Parathyroid adenoma (tissue), 2 donors: ENCODE measurements around the gene CNGA2.

Experiments used
- H2AFZ ChIP-seq: fragments of 300-600 bp; sonication (generic); one replicate; pipeline ENCODE4 v1.7.0; 2017; ENCODE audit warnings: antibody characterized with exemption, mild to moderate bottlenecking
- H3K27ac ChIP-seq: fragments of 300-600 bp; sonication (generic); one replicate; pipeline ENCODE4 v1.7.0; 2017
- H3K27me3 ChIP-seq: fragments of 300-600 bp; sonication (generic); one replicate; pipeline ENCODE4 v1.7.0; 2017; ENCODE audit warnings: low read length; ENCODE audit not compliant: control insufficient read depth, insufficient read depth
- H3K36me3 ChIP-seq: fragments of 300-600 bp; sonication (generic); one replicate; pipeline ENCODE4 v1.7.0; 2017; ENCODE audit warnings: low read length; ENCODE audit not compliant: control insufficient read depth, insufficient read depth
- H3K4me1 ChIP-seq: fragments of 300-600 bp; sonication (generic); one replicate; pipeline ENCODE4 v1.7.0; 2017; ENCODE audit warnings: control low read depth
- H3K4me2 ChIP-seq: fragments of 300-600 bp; sonication (generic); one replicate; pipeline ENCODE4 v1.7.0; 2017; ENCODE audit warnings: low read length
- H3K4me3 ChIP-seq: fragments of 300-600 bp; sonication (generic); one replicate; pipeline ENCODE4 v1.7.0; 2017; ENCODE audit warnings: low read depth, low read length
- H3K79me2 ChIP-seq: fragments of 300-600 bp; sonication (generic); one replicate; pipeline ENCODE4 v1.7.0; 2017; ENCODE audit warnings: control low read depth
- H3K9ac ChIP-seq: fragments of 300-600 bp; sonication (generic); one replicate; pipeline ENCODE4 v1.7.0; 2017; ENCODE audit warnings: mild to moderate bottlenecking
- H3K9me3 ChIP-seq: fragments of 300-600 bp; sonication (generic); one replicate; pipeline ENCODE4 v1.7.0; 2017; ENCODE audit warnings: low read length; ENCODE audit not compliant: control insufficient read depth
- CTCF ChIP-seq: fragments of 300-600 bp; sonication (generic); IDR thresholded peaks from one replicate; pipeline ENCODE4 v1.7.0; 2017; ENCODE audit warnings: antibody characterized with exemption, mild to moderate bottlenecking
- donor health status: primary hyperparathyroidism.

CNGA2 gene

GRCh38 chrX:151753313-151754046, 18.9 kb downstream of the CNGA2 start:
- Histone ChIP-seq H3K36me3 (no peaks in the 10 kb centered on the region), H3K9ac (no peak overlapping the region), H3K4me3 (no peak overlapping the region), H3K4me1 (no peaks in the 10 kb centered on the region), H3K4me2 (no peak overlapping the region), H3K27ac (no peak overlapping the region), H3K79me2 (no peaks in the 10 kb centered on the region), H3K9me3 (no peaks in the 10 kb centered on the region), H3K27me3 (no peaks in the 10 kb centered on the region), H2AFZ (no peak overlapping the region)
- peak; percentile 73 for TF ChIP-seq CTCF

GRCh38 chrX:151754047-151754429, 19.5 kb downstream of the CNGA2 start:
- TF ChIP-seq CTCF, result no peak
- H3K4me1 ChIP-seq, result no peaks in the 10 kb centered on the region
- H3K4me2 ChIP-seq, result no peak overlapping the region

GRCh38 chrX:151754641-151755215, 20.2 kb downstream of the CNGA2 start:
- Histone ChIP-seq H3K9ac (no peak overlapping the region), H3K9me3 (no peaks in the 10 kb centered on the region), H3K27me3 (no peaks in the 10 kb centered on the region), H3K36me3 (no peaks in the 10 kb centered on the region), H3K79me2 (no peaks in the 10 kb centered on the region), H3K4me1 (no peaks in the 10 kb centered on the region), H3K4me2 (no peak overlapping the region), H3K4me3 (no peak overlapping the region), H2AFZ (no peak overlapping the region), H3K27ac (no peak overlapping the region)
- no peak for TF ChIP-seq CTCF

More at GRCh38 chrX:151754047-151754429, 19.5 kb downstream of the CNGA2 start:
- H3K27ac ChIP-seq, result no peak overlapping the region
- H3K36me3 ChIP-seq, result no peaks in the 10 kb centered on the region
- no peak overlapping the region for H2AFZ ChIP-seq
- no peaks in the 10 kb centered on the region for H3K9me3 ChIP-seq
- no peaks in the 10 kb centered on the region for H3K79me2 ChIP-seq
- no peak overlapping the region for H3K4me3 ChIP-seq
- H3K27me3 ChIP-seq, result no peaks in the 10 kb centered on the region
- no peak overlapping the region for H3K9ac ChIP-seq

GRCh38 chrX:151759041-151759708, 24.6 kb downstream of the CNGA2 start:
- Histone ChIP-seq H3K36me3 (no peaks in the 10 kb centered on the region), H3K27me3 (no peaks in the 10 kb centered on the region), H3K9ac (no peak overlapping the region), H3K79me2 (no peaks in the 10 kb centered on the region), H3K4me2 (no peak overlapping the region), H3K4me1 (no peaks in the 10 kb centered on the region), H3K4me3 (no peak overlapping the region), H3K9me3 (no peaks in the 10 kb centered on the region), H3K27ac (no peak overlapping the region), H2AFZ (no peak overlapping the region)
- no peak for TF ChIP-seq CTCF
